GM23338 (cell line): ENCODE measurements around the gene KRTAP16-1. TPM values are rescaled to one million over a fixed set of nuclear protein-coding genes. Genes with fewer than 3 reads are reported as not detected.

Experiments
- ATAC-seq: fragments of 200-7000 bp; cut with Tn5 transposase; 3 replicates; pipeline ENCODE4 v1.9.1; 2020
- DNase-seq: peaks from one replicate; pipeline ENCODE4 v3.0.0-alpha.2; 2015; ENCODE audit warnings: low spot score
- H2AFZ ChIP-seq: fragments of 200-600 bp; sonication (generic); 2 replicates; pipeline ENCODE4 v1.8.0; 2016; ENCODE audit warnings: antibody characterized with exemption, mild to moderate bottlenecking, moderate library complexity
- H3F3A ChIP-seq: fragments of 200-600 bp; sonication (generic); replicated peaks from 2 replicates; pipeline ENCODE4 v1.8.0; 2017; ENCODE audit warnings: antibody characterized with exemption, mixed run types, low read depth
- H3K27ac ChIP-seq: fragments of 200-600 bp; sonication (generic); 2 replicates; pipeline ENCODE4 v1.6.1; 2016; ENCODE audit warnings: low read depth
- H3K27me3 ChIP-seq: fragments of 200-600 bp; sonication (generic); 2 replicates; pipeline ENCODE4 v1.8.0; 2016; ENCODE audit warnings: mild to moderate bottlenecking, mixed run types, moderate library complexity; ENCODE audit not compliant: insufficient read depth
- H3K36me3 ChIP-seq: fragments of 200-600 bp; sonication (generic); 2 replicates; pipeline ENCODE4 v1.8.0; 2016; ENCODE audit warnings: mild to moderate bottlenecking; ENCODE audit not compliant: insufficient read depth
- H3K4me1 ChIP-seq: fragments of 200-600 bp; sonication (generic); 2 replicates; pipeline ENCODE4 v1.8.0; 2016; ENCODE audit warnings: mild to moderate bottlenecking, moderate library complexity; ENCODE audit not compliant: insufficient read depth
- H3K4me2 ChIP-seq: fragments of 200-600 bp; sonication (generic); 2 replicates; pipeline ENCODE4 v1.7.1; 2017; ENCODE audit warnings: mixed run types
- H3K4me3 ChIP-seq: fragments of 200-600 bp; sonication (generic); 2 replicates; pipeline ENCODE4 v1.6.1; 2016; ENCODE audit warnings: mixed run types
- H3K79me2 ChIP-seq: fragments of 200-600 bp; sonication (generic); replicated peaks from 2 replicates; pipeline ENCODE4 v1.8.0; 2017; ENCODE audit warnings: mild to moderate bottlenecking; ENCODE audit not compliant: insufficient read depth
- H3K9me2 ChIP-seq: fragments of 200-600 bp; sonication (generic); 2 replicates; pipeline ENCODE4 v1.8.0; 2017; ENCODE audit not compliant: insufficient read depth
- H4K20me1 ChIP-seq: fragments of 200-600 bp; sonication (generic); replicated peaks from 2 replicates; pipeline ENCODE4 v1.8.0; 2017; ENCODE audit warnings: mild to moderate bottlenecking; ENCODE audit not compliant: insufficient read depth
- H3K27ac Mint-ChIP-seq: 2 replicates; pipeline ENCODE4 v1.8.0; 2020; ENCODE audit warnings: inconsistent platforms, mild to moderate bottlenecking, moderate library complexity, mixed read lengths
- H3K27me3 Mint-ChIP-seq: 3 replicates; pipeline ENCODE4 v1.8.0; 2022; ENCODE audit warnings: low read depth, mild to moderate bottlenecking, moderate library complexity, mixed read lengths, inconsistent platforms; ENCODE audit not compliant: insufficient read depth, poor library complexity
- H3K36me3 Mint-ChIP-seq: 3 replicates; pipeline ENCODE4 v1.8.0; 2021; ENCODE audit warnings: low read depth, mild to moderate bottlenecking, inconsistent platforms, moderate library complexity, mixed read lengths
- H3K4me1 Mint-ChIP-seq: 3 replicates; pipeline ENCODE4 v1.8.0; 2020; ENCODE audit warnings: mild to moderate bottlenecking, inconsistent platforms, mixed read lengths
- H3K4me3 Mint-ChIP-seq: 3 replicates; pipeline ENCODE4 v1.8.0; 2021; ENCODE audit warnings: moderate library complexity, mild to moderate bottlenecking, inconsistent platforms, mixed read lengths
- H3K9me3 Mint-ChIP-seq: 3 replicates; pipeline ENCODE4 v1.8.0; 2020; ENCODE audit warnings: moderate library complexity, mild to moderate bottlenecking, inconsistent platforms, mixed read lengths
- CREB1 ChIP-seq: fragments of 250-450 bp; sonication (Bioruptor Pico); IDR thresholded peaks from 2 replicates; pipeline ENCODE4 v1.5.0; 2020; ENCODE audit warnings: low read depth, mild to moderate bottlenecking, moderate library complexity
- ETS1 ChIP-seq: IDR thresholded peaks from 2 replicates; pipeline ENCODE4 v1.6.1; 2016; ENCODE audit warnings: antibody characterized with exemption
- EZH2 ChIP-seq: fragments of 200-600 bp; sonication (generic); IDR thresholded peaks from one replicate; pipeline ENCODE4 v1.8.0; 2017; ENCODE audit warnings: antibody characterized with exemption, mild to moderate bottlenecking, low read depth; ENCODE audit not compliant: unreplicated experiment
- EZH2phosphoT487 ChIP-seq: fragments of 200-600 bp; sonication (generic); IDR thresholded peaks from one replicate; pipeline ENCODE4 v1.8.1; 2018; ENCODE audit warnings: antibody characterized with exemption; ENCODE audit not compliant: unreplicated experiment
- JUNB ChIP-seq: IDR thresholded peaks from one replicate; pipeline ENCODE4 v1.6.1; 2016; ENCODE audit warnings: antibody characterized with exemption; ENCODE audit not compliant: unreplicated experiment
- NANOG ChIP-seq: IDR thresholded peaks from 2 replicates; pipeline ENCODE4 v1.6.1; 2016; ENCODE audit warnings: antibody characterized with exemption, borderline replicate concordance
- POLR2AphosphoS5 ChIP-seq: IDR thresholded peaks from 2 replicates; pipeline ENCODE4 v1.6.1; 2016; ENCODE audit warnings: antibody characterized with exemption, low read depth
- REST ChIP-seq: IDR thresholded peaks from one replicate; pipeline ENCODE4 v1.6.1; 2018; ENCODE audit warnings: antibody characterized with exemption; ENCODE audit not compliant: unreplicated experiment
- STAT1 ChIP-seq: IDR thresholded peaks from one replicate; pipeline ENCODE4 v1.6.1; 2016; ENCODE audit warnings: antibody characterized with exemption; ENCODE audit not compliant: unreplicated experiment
- ZNF114 ChIP-seq: fragments of 250-450 bp; sonication (Bioruptor Pico); IDR thresholded peaks from 2 replicates; pipeline ENCODE4 v1.5.0; 2020; ENCODE audit warnings: mild to moderate bottlenecking, moderate library complexity
- ZNF331 ChIP-seq: fragments of 250-450 bp; sonication (Bioruptor Pico); IDR thresholded peaks from 2 replicates; pipeline ENCODE4 v1.5.0; 2020; ENCODE audit warnings: low read depth, mild to moderate bottlenecking, moderate library complexity
- polyA plus RNA-seq: library from polyadenylated mRNA; unstranded; fragments of >200 nt; fragmentation: Nextera tagmentation; extraction: Ambion mirVana; gene quantifications from 2 replicates; pipeline ENCODE4 v1.2.1, GENCODE V29; 2016
- total RNA-seq: library from RNA; depleted of rRNA; stranded (reverse); fragments of >200 nt; shearing (Covaris generic); gene quantifications from 2 replicates; pipeline ENCODE4 v1.2.3, GENCODE V29; 2014
- TF ChIP-seq, protein P1 (sequence below), 2 experiments: fragments of 200-600 bp in 1 of 2; sonication (generic) in 1 of 2; conservative IDR thresholded peaks; 2 replicates each; pipeline versions ENCODE4 v1.5.1 to v1.6.1; 2016 to 2017; ENCODE audit warnings: antibody characterized with exemption in 2 of 2, low read depth in 2 of 2, mild to moderate bottlenecking in 2 of 2, moderate library complexity in 1 of 2
- TF ChIP-seq, protein P2 (sequence below): fragments of 250-450 bp; sonication (Bioruptor Pico); IDR thresholded peaks from 2 replicates; pipeline ENCODE4 v1.5.0; 2020; ENCODE audit warnings: mild to moderate bottlenecking, moderate library complexity

KRTAP16-1 gene
- total and polyA plus RNA-seq, 2 experiments from 2014 or later, result not detected

DNA sequence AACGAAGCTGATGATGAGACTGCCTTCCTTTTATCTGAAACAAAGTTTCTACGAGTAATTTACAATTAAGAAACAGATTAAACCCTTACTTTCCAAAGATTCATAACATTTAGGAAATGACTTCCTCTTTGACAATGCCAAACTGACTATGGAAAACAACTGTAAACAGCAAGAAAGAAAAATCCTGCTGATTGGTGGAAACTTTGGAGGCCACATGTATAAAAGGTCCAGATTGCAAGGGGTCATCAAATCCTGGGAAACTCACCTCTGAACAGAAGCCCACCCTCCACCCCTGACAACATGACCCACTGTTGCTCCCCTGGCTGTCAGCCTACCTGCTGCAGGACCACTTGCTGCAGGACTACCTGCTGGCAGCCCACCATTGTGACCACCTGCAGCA lies 44.0 kb downstream of the KRTAP16-1 start, which contains the start of gene KRTAP9-6:
TSS of gene KRTAP9-6 (plus strand) at position 301 of the 400 bp plus-strand sequence. CDS start at position 301, 0 bp downstream.
- Histone ChIP-seq H3K27me3 (no peaks in the 10 kb centered on the region), H2AFZ (no peak within 1 kb of the TSS), H3K36me3 (no peaks in the 10 kb centered on the region), H3K4me3 (no peak within 1 kb of the TSS), H3K4me1 (no peaks in the 10 kb centered on the region), H3F3A (no peaks in the 10 kb centered on the region), H3K79me2 (no peaks in the 10 kb centered on the region), H3K27ac (no peak within 1 kb of the TSS), H4K20me1 (no peaks in the 10 kb centered on the region), H3K9me2 (no peaks in the 10 kb centered on the region; the same call in 1 of the 2 replicates), H3K4me2 (no peak within 1 kb of the TSS)
- DNase-seq (no peak), ATAC-seq (no peak)
- no peaks in the 10 kb centered on the region for H3K36me3 Mint-ChIP-seq
- H3K4me3 Mint-ChIP-seq, result no peak within 1 kb of the TSS
- H3K9me3 Mint-ChIP-seq, result no peaks in the 10 kb centered on the region; the same call in 2 of the 3 replicates
- no peaks in the 10 kb centered on the region for H3K4me1 Mint-ChIP-seq
- no peak within 1 kb of the TSS for H3K27ac Mint-ChIP-seq
- TF ChIP-seq CREB1 (CRISPR knock-in tag) (no peak), POLR2AphosphoS5 (no peak), ZNF331 (no peak), EZH2phosphoT487 (no peak), NANOG (no peak), STAT1 (no peak), REST (no peak), JUNB (no peak), ZNF114 (CRISPR knock-in tag) (no peak), ETS1 (no peak), EZH2 (no peak)
- TF ChIP-seq, protein P1, sequence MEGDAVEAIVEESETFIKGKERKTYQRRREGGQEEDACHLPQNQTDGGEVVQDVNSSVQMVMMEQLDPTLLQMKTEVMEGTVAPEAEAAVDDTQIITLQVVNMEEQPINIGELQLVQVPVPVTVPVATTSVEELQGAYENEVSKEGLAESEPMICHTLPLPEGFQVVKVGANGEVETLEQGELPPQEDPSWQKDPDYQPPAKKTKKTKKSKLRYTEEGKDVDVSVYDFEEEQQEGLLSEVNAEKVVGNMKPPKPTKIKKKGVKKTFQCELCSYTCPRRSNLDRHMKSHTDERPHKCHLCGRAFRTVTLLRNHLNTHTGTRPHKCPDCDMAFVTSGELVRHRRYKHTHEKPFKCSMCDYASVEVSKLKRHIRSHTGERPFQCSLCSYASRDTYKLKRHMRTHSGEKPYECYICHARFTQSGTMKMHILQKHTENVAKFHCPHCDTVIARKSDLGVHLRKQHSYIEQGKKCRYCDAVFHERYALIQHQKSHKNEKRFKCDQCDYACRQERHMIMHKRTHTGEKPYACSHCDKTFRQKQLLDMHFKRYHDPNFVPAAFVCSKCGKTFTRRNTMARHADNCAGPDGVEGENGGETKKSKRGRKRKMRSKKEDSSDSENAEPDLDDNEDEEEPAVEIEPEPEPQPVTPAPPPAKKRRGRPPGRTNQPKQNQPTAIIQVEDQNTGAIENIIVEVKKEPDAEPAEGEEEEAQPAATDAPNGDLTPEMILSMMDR (conservative IDR thresholded peaks at IDR 0.05; ENCODE audit: low read depth in 2 of 2), result no peak
- TF ChIP-seq, protein P2, sequence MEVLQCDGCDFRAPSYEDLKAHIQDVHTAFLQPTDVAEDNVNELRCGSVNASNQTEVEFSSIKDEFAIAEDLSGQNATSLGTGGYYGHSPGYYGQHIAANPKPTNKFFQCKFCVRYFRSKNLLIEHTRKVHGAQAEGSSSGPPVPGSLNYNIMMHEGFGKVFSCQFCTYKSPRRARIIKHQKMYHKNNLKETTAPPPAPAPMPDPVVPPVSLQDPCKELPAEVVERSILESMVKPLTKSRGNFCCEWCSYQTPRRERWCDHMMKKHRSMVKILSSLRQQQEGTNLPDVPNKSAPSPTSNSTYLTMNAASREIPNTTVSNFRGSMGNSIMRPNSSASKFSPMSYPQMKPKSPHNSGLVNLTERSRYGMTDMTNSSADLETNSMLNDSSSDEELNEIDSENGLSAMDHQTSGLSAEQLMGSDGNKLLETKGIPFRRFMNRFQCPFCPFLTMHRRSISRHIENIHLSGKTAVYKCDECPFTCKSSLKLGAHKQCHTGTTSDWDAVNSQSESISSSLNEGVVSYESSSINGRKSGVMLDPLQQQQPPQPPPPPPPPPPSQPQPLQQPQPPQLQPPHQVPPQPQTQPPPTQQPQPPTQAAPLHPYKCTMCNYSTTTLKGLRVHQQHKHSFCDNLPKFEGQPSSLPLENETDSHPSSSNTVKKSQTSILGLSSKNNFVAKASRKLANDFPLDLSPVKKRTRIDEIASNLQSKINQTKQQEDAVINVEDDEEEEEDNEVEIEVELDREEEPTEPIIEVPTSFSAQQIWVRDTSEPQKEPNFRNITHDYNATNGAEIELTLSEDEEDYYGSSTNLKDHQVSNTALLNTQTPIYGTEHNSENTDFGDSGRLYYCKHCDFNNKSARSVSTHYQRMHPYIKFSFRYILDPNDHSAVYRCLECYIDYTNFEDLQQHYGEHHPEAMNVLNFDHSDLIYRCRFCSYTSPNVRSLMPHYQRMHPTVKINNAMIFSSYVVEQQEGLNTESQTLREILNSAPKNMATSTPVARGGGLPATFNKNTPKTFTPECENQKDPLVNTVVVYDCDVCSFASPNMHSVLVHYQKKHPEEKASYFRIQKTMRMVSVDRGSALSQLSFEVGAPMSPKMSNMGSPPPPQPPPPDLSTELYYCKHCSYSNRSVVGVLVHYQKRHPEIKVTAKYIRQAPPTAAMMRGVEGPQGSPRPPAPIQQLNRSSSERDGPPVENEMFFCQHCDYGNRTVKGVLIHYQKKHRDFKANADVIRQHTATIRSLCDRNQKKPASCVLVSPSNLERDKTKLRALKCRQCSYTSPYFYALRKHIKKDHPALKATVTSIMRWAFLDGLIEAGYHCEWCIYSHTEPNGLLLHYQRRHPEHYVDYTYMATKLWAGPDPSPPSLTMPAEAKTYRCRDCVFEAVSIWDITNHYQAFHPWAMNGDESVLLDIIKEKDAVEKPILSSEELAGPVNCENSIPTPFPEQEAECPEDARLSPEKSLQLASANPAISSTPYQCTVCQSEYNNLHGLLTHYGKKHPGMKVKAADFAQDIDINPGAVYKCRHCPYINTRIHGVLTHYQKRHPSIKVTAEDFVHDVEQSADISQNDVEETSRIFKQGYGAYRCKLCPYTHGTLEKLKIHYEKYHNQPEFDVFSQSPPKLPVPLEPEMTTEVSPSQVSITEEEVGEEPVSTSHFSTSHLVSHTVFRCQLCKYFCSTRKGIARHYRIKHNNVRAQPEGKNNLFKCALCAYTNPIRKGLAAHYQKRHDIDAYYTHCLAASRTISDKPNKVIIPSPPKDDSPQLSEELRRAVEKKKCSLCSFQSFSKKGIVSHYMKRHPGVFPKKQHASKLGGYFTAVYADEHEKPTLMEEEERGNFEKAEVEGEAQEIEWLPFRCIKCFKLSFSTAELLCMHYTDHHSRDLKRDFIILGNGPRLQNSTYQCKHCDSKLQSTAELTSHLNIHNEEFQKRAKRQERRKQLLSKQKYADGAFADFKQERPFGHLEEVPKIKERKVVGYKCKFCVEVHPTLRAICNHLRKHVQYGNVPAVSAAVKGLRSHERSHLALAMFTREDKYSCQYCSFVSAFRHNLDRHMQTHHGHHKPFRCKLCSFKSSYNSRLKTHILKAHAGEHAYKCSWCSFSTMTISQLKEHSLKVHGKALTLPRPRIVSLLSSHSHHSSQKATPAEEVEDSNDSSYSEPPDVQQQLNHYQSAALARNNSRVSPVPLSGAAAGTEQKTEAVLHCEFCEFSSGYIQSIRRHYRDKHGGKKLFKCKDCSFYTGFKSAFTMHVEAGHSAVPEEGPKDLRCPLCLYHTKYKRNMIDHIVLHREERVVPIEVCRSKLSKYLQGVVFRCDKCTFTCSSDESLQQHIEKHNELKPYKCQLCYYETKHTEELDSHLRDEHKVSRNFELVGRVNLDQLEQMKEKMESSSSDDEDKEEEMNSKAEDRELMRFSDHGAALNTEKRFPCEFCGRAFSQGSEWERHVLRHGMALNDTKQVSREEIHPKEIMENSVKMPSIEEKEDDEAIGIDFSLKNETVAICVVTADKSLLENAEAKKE (CRISPR knock-in tag), result no peak
- H3K27me3 Mint-ChIP-seq, result peaks cover 4% of the 10 kb centered on the region
